Osteocyte (in vitro differentiated cells): ENCODE data around the gene ANKFY1. TPM values are rescaled to one million over a fixed set of nuclear protein-coding genes. Genes with fewer than 3 reads are reported as not detected.
A peak's percentile ranks its signal among the peaks of the same experiment; 100 is the strongest.

Experiments
- DNase-seq: peaks from one replicate; pipeline ENCODE4 v3.0.0; 2021; ENCODE audit warnings: mixed read lengths; ENCODE audit not compliant: unreplicated experiment; ENCODE audit errors: extremely low spot score
- H3K27ac Mint-ChIP-seq: one replicate; pipeline ENCODE4 v1.8.0; 2021; ENCODE audit warnings: mild to moderate bottlenecking, mixed read lengths; ENCODE audit not compliant: unreplicated experiment
- H3K27me3 Mint-ChIP-seq: one replicate; pipeline ENCODE4 v1.8.0; 2021; ENCODE audit warnings: mixed read lengths; ENCODE audit not compliant: unreplicated experiment
- H3K36me3 Mint-ChIP-seq: one replicate; pipeline ENCODE4 v1.8.0; 2021; ENCODE audit warnings: mixed read lengths; ENCODE audit not compliant: unreplicated experiment
- H3K4me1 Mint-ChIP-seq: one replicate; pipeline ENCODE4 v1.8.0; 2021; ENCODE audit warnings: mixed read lengths; ENCODE audit not compliant: unreplicated experiment
- H3K4me3 Mint-ChIP-seq: one replicate; pipeline ENCODE4 v1.8.0; 2021; ENCODE audit warnings: mild to moderate bottlenecking, moderate library complexity, mixed read lengths; ENCODE audit not compliant: unreplicated experiment
- H3K9me3 Mint-ChIP-seq: one replicate; pipeline ENCODE4 v1.8.0; 2021; ENCODE audit warnings: mixed read lengths; ENCODE audit not compliant: unreplicated experiment
- long read RNA-seq: library from polyadenylated mRNA; unstranded; transcript quantifications from one replicate; pipeline ENCODE4 v2.0.0, GENCODE V29; 2021
- total RNA-seq: library from RNA; stranded (reverse); gene quantifications from 2 replicates; pipeline ENCODE4 v1.2.1, GENCODE V29; 2021
- TF ChIP-seq, protein P1 (sequence below): fragments of 200-600 bp; sonication (generic); IDR thresholded peaks from 2 replicates; pipeline ENCODE4 v1.5.0; 2021; ENCODE audit warnings: antibody characterized with exemption, mild to moderate bottlenecking, moderate library complexity

The ANKFY1 gene, protein sequence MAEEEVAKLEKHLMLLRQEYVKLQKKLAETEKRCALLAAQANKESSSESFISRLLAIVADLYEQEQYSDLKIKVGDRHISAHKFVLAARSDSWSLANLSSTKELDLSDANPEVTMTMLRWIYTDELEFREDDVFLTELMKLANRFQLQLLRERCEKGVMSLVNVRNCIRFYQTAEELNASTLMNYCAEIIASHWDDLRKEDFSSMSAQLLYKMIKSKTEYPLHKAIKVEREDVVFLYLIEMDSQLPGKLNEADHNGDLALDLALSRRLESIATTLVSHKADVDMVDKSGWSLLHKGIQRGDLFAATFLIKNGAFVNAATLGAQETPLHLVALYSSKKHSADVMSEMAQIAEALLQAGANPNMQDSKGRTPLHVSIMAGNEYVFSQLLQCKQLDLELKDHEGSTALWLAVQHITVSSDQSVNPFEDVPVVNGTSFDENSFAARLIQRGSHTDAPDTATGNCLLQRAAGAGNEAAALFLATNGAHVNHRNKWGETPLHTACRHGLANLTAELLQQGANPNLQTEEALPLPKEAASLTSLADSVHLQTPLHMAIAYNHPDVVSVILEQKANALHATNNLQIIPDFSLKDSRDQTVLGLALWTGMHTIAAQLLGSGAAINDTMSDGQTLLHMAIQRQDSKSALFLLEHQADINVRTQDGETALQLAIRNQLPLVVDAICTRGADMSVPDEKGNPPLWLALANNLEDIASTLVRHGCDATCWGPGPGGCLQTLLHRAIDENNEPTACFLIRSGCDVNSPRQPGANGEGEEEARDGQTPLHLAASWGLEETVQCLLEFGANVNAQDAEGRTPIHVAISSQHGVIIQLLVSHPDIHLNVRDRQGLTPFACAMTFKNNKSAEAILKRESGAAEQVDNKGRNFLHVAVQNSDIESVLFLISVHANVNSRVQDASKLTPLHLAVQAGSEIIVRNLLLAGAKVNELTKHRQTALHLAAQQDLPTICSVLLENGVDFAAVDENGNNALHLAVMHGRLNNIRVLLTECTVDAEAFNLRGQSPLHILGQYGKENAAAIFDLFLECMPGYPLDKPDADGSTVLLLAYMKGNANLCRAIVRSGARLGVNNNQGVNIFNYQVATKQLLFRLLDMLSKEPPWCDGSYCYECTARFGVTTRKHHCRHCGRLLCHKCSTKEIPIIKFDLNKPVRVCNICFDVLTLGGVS
- 61.2 and 65.9 TPM in 2 replicates for total RNA-seq
- long read RNA-seq, full-length matches to known transcripts = 15 of 83 reads
- long read RNA-seq, partial matches to known transcripts = 8 of 83 reads
- long read RNA-seq, other reads (novel, unspliced or antisense) = 60 of 83 reads

DNA sequence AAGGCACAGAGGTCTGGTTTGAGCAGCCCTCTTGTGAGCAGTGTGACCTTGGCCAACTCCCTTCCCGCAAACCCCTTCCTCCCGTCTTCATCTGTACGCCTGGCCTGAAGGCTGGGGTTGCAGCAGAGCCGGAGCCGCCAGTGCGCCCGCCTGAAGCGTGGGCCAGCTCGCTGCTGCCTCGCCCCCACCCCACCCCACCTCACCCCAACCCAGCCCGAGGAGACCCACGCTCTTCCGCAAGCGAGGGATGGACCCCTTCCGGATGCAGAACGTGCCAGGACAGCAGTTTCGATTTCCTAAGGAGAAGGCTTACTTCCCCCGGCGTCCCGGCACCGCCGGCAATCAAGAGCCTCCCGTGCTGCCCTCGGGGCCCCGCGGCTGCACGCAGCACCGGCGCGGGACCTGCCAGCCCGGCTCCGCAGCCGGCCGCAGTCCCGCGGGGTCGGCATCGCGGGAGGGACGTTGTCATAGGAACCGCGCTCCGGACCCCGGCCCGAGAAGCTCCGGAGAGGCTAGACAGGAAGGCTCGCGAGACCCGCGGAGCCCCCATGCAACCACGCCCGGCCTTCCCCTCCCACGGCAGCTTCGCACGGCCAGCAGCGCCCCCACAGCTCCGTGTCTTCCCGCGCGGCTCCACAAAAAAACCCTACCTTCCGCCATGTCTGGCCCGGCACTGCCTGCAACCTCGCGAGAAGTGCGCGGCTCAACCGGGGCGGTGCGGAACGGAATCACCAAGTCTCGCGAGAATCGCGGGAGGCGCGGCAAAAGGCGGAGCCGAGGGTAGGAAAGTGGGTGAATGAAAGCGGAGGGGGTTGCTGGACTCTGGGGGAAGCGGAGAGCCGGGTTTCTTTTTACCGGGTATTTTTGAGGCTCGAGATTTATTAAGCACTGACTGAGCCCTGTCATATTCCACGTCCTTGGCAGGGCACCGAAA lies at the start of gene ANKFY1:
Gene ANKFY1 (minus strand): TSS at position 698 of the 934 bp plus-strand sequence. CDS start 38 bp downstream, at position 660.
- Mint-ChIP-seq H3K9me3 (peaks cover 7% of the 10 kb centered on the region), H3K27me3 (no peaks in the 10 kb centered on the region), H3K36me3 (peaks cover 16% of the 10 kb centered on the region), H3K4me1 (peaks cover 31% of the 10 kb centered on the region), H3K4me3 (peak within 1 kb of the TSS; percentile 93), H3K27ac (peak within 1 kb of the TSS; percentile 88)
- TF ChIP-seq, protein P1, sequence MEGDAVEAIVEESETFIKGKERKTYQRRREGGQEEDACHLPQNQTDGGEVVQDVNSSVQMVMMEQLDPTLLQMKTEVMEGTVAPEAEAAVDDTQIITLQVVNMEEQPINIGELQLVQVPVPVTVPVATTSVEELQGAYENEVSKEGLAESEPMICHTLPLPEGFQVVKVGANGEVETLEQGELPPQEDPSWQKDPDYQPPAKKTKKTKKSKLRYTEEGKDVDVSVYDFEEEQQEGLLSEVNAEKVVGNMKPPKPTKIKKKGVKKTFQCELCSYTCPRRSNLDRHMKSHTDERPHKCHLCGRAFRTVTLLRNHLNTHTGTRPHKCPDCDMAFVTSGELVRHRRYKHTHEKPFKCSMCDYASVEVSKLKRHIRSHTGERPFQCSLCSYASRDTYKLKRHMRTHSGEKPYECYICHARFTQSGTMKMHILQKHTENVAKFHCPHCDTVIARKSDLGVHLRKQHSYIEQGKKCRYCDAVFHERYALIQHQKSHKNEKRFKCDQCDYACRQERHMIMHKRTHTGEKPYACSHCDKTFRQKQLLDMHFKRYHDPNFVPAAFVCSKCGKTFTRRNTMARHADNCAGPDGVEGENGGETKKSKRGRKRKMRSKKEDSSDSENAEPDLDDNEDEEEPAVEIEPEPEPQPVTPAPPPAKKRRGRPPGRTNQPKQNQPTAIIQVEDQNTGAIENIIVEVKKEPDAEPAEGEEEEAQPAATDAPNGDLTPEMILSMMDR = peak; percentile 29
- DNase-seq = peak; percentile 99

DNA sequence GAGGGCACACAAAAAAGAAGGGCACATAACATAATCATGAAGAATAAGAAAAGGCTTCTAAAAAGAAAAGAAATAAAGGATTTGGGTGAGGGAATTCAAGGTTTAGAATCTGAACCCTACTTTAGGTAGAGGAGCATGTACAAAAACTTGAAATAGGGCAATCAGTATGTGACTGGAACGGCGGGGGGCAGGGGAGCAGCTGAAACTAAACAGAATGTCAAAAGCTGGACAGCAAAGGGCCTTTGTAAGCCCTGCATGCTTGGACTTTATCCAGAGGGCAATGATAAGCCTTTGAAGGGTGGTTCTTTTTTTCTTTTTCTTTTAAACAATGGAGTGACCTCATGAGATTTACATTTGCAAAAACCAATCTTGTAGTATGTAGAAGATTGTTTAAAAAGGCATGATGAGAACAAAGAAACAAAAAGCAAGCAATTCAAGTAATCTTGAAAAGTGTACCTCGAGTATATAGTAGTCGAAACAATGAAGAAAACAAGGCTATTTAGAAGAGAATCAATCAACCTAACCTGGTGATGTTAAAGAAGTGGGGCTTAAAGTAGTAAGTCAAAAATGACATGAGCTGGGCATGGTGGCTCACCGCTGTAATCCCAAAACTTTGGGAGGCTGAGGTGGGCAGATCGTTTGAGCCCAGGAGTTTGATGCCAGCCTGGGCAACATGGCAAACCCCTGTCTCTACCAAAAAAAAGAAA lies 46.7 kb upstream of the ANKFY1 start:
- Mint-ChIP-seq H3K27me3 (no peaks in the 10 kb centered on the region), H3K36me3 (peaks cover 7% of the 10 kb centered on the region), H3K27ac (no peak overlapping the region), H3K4me1 (peaks cover 36% of the 10 kb centered on the region), H3K9me3 (no peaks in the 10 kb centered on the region), H3K4me3 (no peak overlapping the region)
- DNase-seq = no peak
- TF ChIP-seq, protein P1 = no peak

DNA sequence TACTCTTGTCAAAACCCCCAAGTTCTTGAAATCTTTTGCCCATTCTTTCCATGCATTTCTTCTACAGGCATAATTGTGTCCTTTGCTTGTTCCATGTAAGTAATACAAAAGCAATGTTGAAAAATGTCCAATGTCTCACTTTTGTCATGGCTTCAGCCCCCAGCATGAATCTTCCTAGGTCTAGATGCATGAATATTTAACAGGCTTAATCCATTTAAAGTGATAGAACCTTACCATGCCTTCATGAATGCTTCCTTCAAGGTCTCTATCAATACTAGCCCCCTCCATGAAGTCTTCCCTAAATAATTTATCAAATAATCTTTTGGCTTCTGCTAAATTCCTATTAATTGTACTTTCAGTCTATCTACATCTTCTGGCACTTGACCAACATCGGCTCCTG lies 46.1 kb upstream of the ANKFY1 start:
- H3K4me1 Mint-ChIP-seq = peaks cover 37% of the 10 kb centered on the region
- no peak for DNase-seq
- H3K36me3 Mint-ChIP-seq = peaks cover 7% of the 10 kb centered on the region
- no peak overlapping the region for H3K27ac Mint-ChIP-seq
- H3K4me3 Mint-ChIP-seq = no peak overlapping the region
- TF ChIP-seq, protein P1 = no peak
- no peaks in the 10 kb centered on the region for H3K9me3 Mint-ChIP-seq
- H3K27me3 Mint-ChIP-seq = no peaks in the 10 kb centered on the region

DNA sequence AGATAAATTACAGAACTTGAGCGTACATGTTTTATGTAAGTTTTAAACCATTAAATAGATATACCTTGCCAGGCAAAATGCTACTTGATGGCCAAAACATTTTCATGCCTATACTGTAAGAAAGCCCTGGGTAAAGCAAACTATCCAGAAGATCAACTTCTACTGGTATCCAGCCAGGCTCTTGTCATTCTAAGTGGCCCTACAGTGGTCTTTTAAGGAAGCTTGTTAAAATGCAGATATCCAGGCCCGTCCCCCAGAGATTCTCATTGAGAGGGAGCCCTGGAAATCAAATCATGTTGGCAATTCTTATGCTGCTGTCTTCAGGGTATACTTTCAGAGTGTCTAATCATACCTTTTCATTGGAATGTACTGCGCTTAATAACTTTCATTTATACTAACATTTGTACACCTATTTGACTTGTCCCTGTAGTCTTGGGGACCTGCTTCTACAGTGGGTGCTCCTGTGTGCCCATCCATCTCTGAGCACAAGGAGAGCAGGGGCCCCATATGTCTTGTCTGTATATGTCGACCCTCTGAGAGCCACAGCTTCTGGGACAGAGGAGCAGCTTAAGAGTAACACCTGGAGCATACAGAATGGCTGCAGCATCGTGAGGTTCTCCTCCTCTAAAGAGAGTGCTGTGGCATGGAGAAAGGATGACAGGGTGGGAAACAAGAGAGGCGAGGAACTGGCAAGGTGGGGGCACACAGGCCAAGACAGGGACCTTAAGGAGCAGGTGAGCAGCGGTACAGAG lies 43.6 kb upstream of the ANKFY1 start:
- Mint-ChIP-seq H3K4me3 (no peak overlapping the region), H3K27me3 (no peaks in the 10 kb centered on the region), H3K27ac (no peak overlapping the region), H3K4me1 (peaks cover 24% of the 10 kb centered on the region), H3K36me3 (peaks cover 11% of the 10 kb centered on the region), H3K9me3 (no peaks in the 10 kb centered on the region)
- no peak for DNase-seq
- TF ChIP-seq, protein P1 = no peak
